ENCODE measurements around the gene DEPP1.

DEPP1 gene

DNA sequence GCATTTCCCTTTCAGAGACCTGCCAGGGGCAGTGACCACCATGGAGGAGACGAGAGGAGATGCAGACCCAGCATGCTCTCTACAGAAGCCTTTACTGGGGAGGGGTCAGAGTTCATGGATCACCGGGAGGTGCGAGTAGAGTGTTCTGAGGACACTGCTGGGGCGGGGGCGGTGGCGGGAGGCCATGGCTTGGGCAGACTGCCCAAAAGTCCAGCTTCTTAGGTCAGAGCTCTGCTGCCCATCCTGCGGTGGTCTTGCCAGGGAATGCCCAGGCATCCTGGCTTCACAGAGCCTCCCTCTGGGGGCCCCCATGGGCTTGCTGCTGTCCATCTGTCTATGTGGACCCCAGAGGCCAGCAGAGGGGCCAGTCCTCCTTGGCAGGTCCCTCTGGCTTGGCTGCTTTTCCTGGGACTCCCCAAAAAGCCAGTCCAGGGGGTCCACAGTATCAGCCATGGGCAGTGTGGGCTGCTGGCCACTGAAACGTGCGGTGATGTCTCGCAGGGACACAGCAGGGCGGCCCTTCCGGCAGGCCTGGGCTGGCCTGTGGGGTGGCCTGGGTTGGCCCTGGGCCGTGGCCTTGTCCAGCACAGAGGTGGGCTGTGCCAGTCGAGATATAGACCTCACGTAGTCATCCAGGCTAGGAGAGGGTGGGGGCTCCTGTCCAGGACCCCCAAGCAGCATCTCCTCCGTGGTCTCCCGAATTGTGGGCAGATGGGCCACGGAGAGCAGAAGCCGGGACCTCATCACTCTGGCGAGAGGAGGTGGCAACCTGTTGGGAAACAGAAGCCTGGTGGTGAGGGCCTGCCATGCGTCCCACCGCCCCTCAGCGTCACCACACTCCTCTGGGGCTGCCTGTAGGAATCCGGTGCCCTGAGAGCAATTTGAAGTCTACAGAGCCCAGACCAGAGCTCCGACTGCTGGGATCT lies 1.1 kb downstream of the DEPP1 start:
- DNase-seq = no peak

GRCh38 chr10:44976352-44977198 lies 2.0 kb downstream of the DEPP1 start:
- DNase-seq = no peak

GRCh38 chr10:44975431-44976331 lies 2.9 kb downstream of the DEPP1 start:
- no peak for DNase-seq

GRCh38 chr10:44974628-44975430 lies 3.8 kb downstream of the DEPP1 start:
- peak; percentile 16 to 24 for DNase-seq

GRCh38 chr10:44974082-44974627 lies 4.5 kb downstream of the DEPP1 start:
- DNase-seq = no peak

GRCh38 chr10:44973323-44974081 lies 5.1 kb downstream of the DEPP1 start:
- no peak for DNase-seq

DNA sequence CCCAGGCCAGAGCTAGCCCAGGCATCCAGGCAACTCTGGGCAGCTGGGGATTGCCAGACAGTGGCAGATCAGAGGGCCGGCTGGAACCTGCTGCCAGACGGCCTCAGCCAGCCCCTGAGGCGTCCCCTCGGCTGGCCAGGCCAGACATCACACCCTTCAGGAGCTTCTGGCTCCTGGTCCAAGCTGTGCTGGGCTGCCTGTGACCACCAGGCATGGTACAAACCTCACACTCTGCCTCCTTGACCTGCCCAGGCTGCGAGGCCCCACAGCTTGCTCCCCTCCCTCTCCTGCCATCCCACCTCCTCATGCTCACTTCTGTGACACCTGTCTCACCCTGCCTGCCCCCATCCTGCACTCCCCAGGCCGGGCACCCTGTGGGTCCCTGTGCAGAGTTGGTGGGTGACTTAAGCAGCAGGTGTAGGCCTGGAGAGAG lies 5.7 kb downstream of the DEPP1 start:
- DNase-seq = no peak

DNA sequence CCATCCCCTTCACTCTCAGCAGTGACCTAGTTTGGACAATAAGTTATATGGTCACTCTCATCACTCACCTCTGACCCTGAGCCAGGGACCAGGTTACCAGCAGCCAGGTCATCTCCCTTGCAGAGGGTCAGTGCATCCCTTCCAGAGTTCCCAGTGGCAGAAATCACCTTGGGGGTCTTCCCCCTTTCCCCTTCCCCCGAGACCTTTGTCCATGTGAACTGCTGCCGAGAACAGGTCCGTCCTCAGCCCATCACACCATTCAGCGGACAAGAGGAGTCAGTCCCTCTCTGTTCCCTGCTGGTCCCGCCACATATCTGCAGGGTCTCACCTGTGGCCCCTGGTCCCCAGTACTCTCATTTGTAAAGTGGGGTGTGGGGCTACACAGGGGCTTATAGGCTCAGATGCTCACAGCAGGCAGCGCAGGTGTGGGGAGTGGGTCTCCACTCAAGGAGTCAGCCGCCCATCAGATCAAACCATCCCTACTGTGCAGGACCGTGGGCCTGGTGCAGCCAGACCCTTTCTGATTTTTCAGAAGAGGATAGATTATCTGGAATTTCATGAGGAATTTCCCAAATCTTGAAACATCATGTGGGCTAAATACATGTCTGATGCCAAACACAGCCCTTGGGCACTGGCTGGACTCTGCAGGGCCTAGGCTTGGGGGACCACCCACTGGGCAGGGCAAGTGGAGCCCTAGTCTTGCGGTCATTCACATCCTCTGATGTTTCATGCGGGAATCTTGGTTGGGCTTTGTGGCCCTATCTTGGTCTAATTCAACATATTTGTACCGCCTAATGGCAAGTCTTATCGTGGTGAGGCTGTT lies 6.5 kb downstream of the DEPP1 start:
- no peak for DNase-seq

DNA sequence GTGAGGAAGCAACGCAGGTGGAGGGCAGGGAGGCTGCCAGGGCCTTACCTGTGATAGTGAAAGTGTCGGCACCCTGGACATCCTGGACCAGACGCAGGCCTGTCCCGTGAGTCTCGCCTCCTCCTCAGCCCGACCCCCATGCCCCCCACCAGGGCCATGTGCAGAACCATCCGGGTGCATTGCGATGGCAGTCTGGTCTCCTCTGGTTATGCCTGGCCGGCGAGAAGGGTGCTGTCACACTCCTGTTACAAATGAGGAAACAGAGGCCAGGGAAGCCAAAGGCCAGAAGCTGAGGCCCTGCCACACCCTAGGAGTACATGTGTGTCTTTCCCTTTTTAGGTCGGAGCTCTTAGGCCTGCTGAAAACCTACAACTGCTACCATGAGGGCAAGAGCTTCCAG lies 7.2 kb downstream of the DEPP1 start:
- no peak for DNase-seq

DNA sequence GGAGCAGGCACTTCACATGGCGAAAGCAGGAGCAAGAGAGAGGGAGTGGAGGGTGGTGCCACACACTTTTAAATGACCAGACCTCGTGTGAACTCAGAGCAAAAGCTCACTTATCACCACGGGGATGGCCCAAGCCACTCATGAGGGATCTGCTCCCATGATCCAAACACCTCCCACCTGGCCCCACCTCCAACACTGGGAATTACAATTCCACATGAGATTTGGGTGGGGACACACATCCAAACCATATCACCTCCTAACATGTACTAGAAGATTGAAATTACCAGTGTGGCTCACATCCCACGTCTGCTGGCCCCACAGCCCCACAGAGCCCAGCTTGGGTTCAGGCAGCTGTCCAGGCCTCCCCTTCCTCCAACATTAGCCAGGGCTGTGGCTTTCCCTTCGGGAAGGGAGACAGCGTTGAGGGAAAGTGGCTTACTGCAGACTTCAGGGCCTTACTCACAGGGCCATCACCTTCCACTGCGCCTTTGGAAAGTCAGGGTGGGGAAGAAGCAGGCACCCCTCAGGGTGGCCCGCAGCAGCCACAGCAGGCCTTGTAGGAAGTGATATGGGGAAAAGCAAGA lies 7.7 kb downstream of the DEPP1 start:
- no peak for DNase-seq

DNA sequence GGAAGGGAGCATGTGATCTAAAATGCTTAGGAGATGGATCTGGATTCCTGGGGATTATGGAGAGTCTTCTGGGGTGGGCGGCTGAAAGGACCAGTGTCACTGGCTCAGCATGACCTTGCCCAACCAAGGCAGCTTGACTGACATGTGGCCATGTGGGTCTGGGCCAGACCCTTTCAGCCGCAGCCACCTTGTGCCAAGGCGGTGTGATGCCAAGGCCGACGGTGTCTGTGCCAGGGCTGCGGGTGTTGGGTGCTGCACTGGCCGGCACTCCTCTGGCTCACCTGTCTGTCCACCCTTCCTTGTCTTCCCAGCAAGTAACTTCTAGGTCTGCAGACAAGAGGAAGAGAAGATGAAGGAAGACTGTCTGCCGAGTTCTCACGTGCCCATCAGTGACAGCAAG lies 8.8 kb downstream of the DEPP1 start:
- no peak for DNase-seq

DNA sequence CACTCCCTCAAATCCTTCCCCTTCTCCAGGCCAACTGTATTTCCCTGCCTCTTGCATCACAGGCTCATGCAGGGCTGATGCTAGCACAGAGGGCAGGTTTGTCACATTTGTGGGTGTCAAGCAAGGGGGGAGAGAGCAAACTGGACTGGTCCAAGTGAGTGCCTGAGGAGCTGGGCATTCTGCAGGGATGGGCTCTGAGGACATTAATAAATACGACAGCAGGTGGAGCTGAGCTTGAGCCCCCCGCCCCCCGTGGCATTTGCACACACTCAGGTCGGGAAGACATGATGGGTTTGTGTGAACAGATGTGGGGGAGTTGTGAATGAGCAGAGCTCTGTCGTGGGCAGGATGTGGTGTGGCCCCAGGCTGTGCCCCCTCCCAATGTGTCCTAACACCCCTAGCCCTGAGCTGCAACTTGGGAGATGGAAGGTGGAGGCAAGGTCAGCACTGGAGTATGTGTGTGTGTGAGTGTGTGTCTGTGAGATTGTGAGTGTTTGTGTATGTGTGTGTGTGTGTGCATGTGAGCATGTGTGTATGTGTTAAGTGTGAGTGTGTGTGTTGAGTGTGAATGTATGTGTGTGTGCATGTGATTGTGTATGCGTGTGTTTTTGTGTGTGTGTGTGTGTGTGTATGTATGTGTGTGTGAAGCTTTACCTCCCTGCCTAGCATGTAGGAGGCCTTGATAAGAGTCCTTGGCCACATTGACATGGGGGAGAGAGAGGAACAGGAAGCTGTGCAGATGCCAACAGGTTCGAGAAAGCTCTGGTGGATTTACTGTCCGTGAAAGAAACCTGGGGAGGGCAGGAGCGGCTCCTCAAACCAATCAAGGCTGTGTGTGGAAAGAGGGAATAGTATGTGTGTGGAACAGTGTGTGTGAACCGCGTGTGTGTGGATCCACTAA lies 9.9 kb downstream of the DEPP1 start:
- DNase-seq = no peak

GRCh38 chr10:44968091-44968490 lies 10.5 kb downstream of the DEPP1 start:
- no peak for DNase-seq

DNA sequence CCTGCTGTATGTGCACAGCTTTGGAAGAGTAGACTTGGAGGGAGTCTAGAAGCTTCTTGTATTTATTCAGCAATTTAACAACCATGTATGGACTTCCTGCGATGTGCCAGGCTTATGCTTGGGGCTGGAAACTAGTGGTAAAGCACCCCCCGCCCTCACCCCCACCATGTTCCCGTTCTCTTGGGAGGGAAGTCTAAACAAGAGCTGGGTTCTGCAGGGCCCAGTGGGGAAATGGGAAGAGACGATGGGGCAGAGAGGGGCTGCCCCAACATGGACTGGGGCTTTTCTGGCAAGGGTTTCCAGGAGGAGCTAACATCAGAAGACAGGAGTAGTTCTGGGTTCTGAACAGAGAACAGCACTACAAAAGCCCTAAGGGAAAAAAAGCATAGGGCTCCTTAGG lies 11.0 kb downstream of the DEPP1 start:
- no peak for DNase-seq

GRCh38 chr10:44966816-44967509 lies 11.6 kb downstream of the DEPP1 start:
- no peak for DNase-seq

- no peak for DNase-seq
Observed at GRCh38 chr10:44966129-44966815, 12.3 kb downstream of the DEPP1 start.

GRCh38 chr10:44965651-44966097 lies 12.9 kb downstream of the DEPP1 start:
- DNase-seq = peak in 1 of 2 experiments; percentile 25
